KMS-11 (cell line): Measurements from ENCODE around the gene NOP56.

Experiments used
- H2AFZ ChIP-seq: fragments of 200-600 bp; sonication (generic); 2 replicates; pipeline ENCODE4 v1.6.1; 2016; ENCODE audit warnings: antibody characterized with exemption, mixed run types, low read depth
- H3K27ac ChIP-seq: fragments of 200-600 bp; sonication (generic); 2 replicates; pipeline ENCODE4 v1.6.1; 2016; ENCODE audit warnings: mild to moderate bottlenecking, mixed run types
- H3K27me3 ChIP-seq: fragments of 200-600 bp; sonication (generic); 2 replicates; pipeline ENCODE4 v1.6.1; 2017; ENCODE audit warnings: mild to moderate bottlenecking, low read depth, mixed run types, moderate library complexity; ENCODE audit not compliant: insufficient read depth
- H3K36me3 ChIP-seq: fragments of 200-600 bp; sonication (generic); 2 replicates; pipeline ENCODE4 v1.6.1; 2017; ENCODE audit warnings: mild to moderate bottlenecking, mixed run types; ENCODE audit not compliant: insufficient read depth
- H3K4me1 ChIP-seq: fragments of 200-600 bp; sonication (generic); 2 replicates; pipeline ENCODE4 v1.6.1; 2016; ENCODE audit warnings: mild to moderate bottlenecking, low read depth, mixed run types; ENCODE audit not compliant: poor library complexity, severe bottlenecking
- H3K4me2 ChIP-seq: fragments of 200-600 bp; sonication (generic); 2 replicates; pipeline ENCODE4 v1.7.0; 2016; ENCODE audit warnings: mild to moderate bottlenecking, mixed run types
- H3K4me3 ChIP-seq: fragments of 200-600 bp; sonication (generic); IDR thresholded peaks from 2 replicates; pipeline ENCODE4 v1.6.1; 2017; ENCODE audit warnings: low read depth, low read length, mixed read lengths; ENCODE audit not compliant: insufficient read depth
- H3K79me2 ChIP-seq: fragments of 200-600 bp; sonication (generic); 2 replicates; pipeline ENCODE4 v1.6.1; 2016; ENCODE audit warnings: low read depth, mixed run types; ENCODE audit not compliant: insufficient read depth
- H3K9ac ChIP-seq: fragments of 200-600 bp; sonication (generic); 2 replicates; pipeline ENCODE4 v1.6.1; 2016; ENCODE audit warnings: mild to moderate bottlenecking, mixed run types
- H4K20me1 ChIP-seq: fragments of 200-600 bp; sonication (generic); 2 replicates; pipeline ENCODE4 v1.6.1; 2016; ENCODE audit warnings: mild to moderate bottlenecking, mixed run types; ENCODE audit not compliant: insufficient read depth
- TF ChIP-seq, protein P1 (sequence below): fragments of 200-600 bp; sonication (generic); conservative IDR thresholded peaks from 2 replicates; pipeline ENCODE4 v1.6.1; 2017; ENCODE audit warnings: low read depth, mild to moderate bottlenecking, antibody characterized with exemption, low read length, moderate library complexity, mixed read lengths

Gene NOP56

DNA sequence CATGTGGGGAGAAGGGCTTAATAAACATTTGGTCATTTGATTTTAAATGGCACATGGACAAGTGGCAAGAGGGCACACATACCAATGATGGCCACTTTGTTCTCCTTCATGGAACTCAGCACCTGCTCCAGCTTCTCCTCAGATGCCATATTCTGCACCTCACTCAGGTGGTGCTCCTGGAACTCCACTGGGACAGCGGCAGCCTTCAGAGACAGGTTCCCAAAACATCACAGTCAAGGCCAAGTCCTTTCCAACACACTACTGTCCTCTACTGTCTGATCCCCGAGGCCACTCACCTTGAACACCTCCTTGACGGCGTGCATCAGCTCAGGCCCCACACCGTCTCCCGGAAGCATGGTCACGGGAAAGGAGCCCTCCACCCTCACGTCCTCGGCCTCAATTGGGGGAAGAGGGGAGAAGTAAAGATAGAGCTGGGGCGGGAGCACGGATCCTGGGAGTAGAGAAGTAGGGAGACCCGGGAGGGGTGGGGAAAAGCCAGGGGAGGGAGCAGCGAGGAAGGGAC is 11.0 kb downstream of the NOP56 start:
- Histone ChIP-seq H3K4me2 (peak overlapping the region; percentile 62), H3K4me3 (no peak overlapping the region), H2AFZ (0 out of 2 replicates have a peak overlapping the region, but pooled peaks have one; percentile 53), H3K27ac (no peak overlapping the region), H3K9ac (peak overlapping the region; percentile 61; the same call in 1 of the 2 replicates), H3K27me3 (no peaks in the 10 kb centered on the region), H3K79me2 (peaks cover 14% of the 10 kb centered on the region; the same call in 1 of the 2 replicates), H3K36me3 (no peaks in the 10 kb centered on the region), H4K20me1 (no peaks in the 10 kb centered on the region), H3K4me1 (no peaks in the 10 kb centered on the region)
- TF ChIP-seq, protein P1, sequence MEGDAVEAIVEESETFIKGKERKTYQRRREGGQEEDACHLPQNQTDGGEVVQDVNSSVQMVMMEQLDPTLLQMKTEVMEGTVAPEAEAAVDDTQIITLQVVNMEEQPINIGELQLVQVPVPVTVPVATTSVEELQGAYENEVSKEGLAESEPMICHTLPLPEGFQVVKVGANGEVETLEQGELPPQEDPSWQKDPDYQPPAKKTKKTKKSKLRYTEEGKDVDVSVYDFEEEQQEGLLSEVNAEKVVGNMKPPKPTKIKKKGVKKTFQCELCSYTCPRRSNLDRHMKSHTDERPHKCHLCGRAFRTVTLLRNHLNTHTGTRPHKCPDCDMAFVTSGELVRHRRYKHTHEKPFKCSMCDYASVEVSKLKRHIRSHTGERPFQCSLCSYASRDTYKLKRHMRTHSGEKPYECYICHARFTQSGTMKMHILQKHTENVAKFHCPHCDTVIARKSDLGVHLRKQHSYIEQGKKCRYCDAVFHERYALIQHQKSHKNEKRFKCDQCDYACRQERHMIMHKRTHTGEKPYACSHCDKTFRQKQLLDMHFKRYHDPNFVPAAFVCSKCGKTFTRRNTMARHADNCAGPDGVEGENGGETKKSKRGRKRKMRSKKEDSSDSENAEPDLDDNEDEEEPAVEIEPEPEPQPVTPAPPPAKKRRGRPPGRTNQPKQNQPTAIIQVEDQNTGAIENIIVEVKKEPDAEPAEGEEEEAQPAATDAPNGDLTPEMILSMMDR = no peak

DNA sequence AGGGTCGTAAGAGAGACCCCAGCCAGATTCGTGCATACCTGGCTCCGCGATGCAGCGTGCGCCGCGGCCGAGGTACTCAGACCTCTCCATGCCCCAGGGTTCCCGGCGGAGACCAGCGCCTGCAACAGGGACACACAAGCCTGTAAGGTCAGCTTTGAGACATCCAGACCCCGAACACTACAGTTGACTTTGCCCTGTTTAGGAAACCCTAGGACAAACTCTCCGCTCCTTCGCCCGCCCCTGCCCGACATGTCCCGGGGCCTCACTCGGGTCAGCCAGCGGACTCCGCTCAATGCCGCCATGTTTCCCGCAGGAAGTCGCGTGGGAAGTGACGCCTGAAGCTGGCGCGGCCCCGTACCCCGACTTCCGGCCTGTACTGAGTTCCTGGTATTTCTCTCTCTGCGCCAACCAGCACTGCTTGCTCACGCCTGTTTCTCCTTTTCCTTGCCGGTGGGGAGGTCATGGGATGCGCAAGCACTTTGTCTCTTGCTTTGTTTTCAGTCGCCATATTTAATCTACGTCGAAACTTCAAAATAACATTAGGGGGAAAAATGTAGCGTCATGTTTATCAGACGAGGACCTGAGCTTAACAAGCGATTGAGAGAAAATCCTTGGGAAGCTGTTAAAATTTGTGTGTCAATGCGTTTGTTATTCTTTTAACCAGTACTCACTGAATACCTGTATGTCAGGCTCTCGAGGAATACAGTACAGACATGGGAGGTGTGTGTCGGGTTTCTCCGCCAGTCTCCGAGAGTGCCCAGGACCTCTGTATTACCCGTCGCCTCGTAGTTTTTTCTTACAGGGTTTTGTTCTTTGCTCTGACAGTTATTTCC is 11.7 kb downstream of the NOP56 start, which contains the start of gene IDH3B:
Gene IDH3B (minus strand): TSS at position 330 of the 833 bp plus-strand sequence. CDS start 28 bp downstream, at position 302.
- peak within 1 kb of the TSS; percentile 61; the same call in 1 of the 2 replicates for H3K9ac ChIP-seq
- no peaks in the 10 kb centered on the region for H3K36me3 ChIP-seq
- H3K4me3 ChIP-seq = no peak within 1 kb of the TSS
- TF ChIP-seq, protein P1 = no peak
- no peaks in the 10 kb centered on the region for H3K4me1 ChIP-seq
- H3K27ac ChIP-seq = peak within 1 kb of the TSS; percentile 64
- H4K20me1 ChIP-seq = no peaks in the 10 kb centered on the region
- no peaks in the 10 kb centered on the region for H3K27me3 ChIP-seq
- H3K4me2 ChIP-seq = peak within 1 kb of the TSS; percentile 62
- peak within 1 kb of the TSS; percentile 53 for H2AFZ ChIP-seq
- peaks cover 14% of the 10 kb centered on the region; the same call in 1 of the 2 replicates for H3K79me2 ChIP-seq

GRCh38 chr20:2671977-2672376 is 19.5 kb downstream of the NOP56 start:
- Histone ChIP-seq H3K4me3 (no peak overlapping the region), H3K9ac (no peak overlapping the region), H3K36me3 (no peaks in the 10 kb centered on the region), H3K27me3 (no peaks in the 10 kb centered on the region), H4K20me1 (no peaks in the 10 kb centered on the region), H3K79me2 (no peaks in the 10 kb centered on the region), H3K4me2 (no peak overlapping the region), H3K4me1 (no peaks in the 10 kb centered on the region), H3K27ac (no peak overlapping the region), H2AFZ (no peak overlapping the region)
- TF ChIP-seq, protein P1 = no peak

DNA sequence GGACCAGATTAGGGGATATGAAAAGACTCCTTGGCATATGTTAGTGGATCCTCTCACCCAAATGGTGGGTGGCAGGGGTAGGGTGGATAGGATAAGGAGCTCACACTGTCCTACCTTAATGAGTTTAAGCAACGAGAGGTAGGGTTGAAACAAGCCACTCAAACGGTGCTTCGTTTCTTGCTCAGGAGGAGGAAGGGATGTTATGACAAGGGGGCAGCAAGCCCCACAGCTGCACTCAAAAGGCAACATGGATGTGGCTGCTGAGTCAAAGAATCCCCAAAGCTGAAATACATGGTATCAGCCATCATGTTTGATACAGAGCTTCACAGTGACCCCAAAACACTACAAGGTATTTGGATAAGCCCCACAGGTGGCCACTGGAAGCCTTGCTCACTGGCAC is 20.0 kb downstream of the NOP56 start:
- Histone ChIP-seq H3K4me1 (no peaks in the 10 kb centered on the region), H3K9ac (no peak overlapping the region), H3K27ac (no peak overlapping the region), H3K27me3 (no peaks in the 10 kb centered on the region), H4K20me1 (no peaks in the 10 kb centered on the region), H3K4me3 (no peak overlapping the region), H3K4me2 (no peak overlapping the region), H3K79me2 (no peaks in the 10 kb centered on the region), H3K36me3 (no peaks in the 10 kb centered on the region), H2AFZ (no peak overlapping the region)
- TF ChIP-seq, protein P1 = no peak
